ENCODE data around the gene PLCL2. TPM values are rescaled to one million over a fixed set of nuclear protein-coding genes. Genes with fewer than 3 reads are reported as not detected.

Gene PLCL2
- total and polyA plus RNA-seq, 2 donors (not counting 3 experiments of a cell fraction or from before 2014, with no cell fraction given): 2.3 to 10.7 TPM

GRCh38 chr3:16900779-16901440 lies 16.2 kb downstream of the PLCL2 start:
- Histone ChIP-seq H3K27me3 (ENCODE audit: control insufficient read depth in 2 of 2, insufficient read depth in 2 of 2, low read length in 2 of 2) (no peaks in the 10 kb centered on the region), H3K4me2 (ENCODE audit: insufficient read depth, low read length) (no peak overlapping the region), H3K36me3 (ENCODE audit: control insufficient read depth in 2 of 2, extremely low read depth in 1 of 2, insufficient read depth in 2 of 2, low read length in 2 of 2) (no peaks in the 10 kb centered on the region), H4K20me1 (replicated peaks; ENCODE audit: control insufficient read depth, extremely low read depth, insufficient read depth, low read length) (no peaks in the 10 kb centered on the region), H3K27ac (ENCODE audit: insufficient read depth, low read depth, low read length) (no peak overlapping the region), H3K4me3 (replicated peaks in 1 of 3; ENCODE audit: insufficient read depth in 1 of 3, low read depth in 1 of 3, low read length in 3 of 3) (no peak overlapping the region), H3K79me2 (ENCODE audit: control insufficient read depth, insufficient read depth, low read length) (peaks cover 5% of the 10 kb centered on the region), H3K4me1 (ENCODE audit: control insufficient read depth, extremely low read depth, insufficient read depth, low read length) (no peaks in the 10 kb centered on the region), H2AFZ (ENCODE audit: low read depth, low read length) (no peak overlapping the region), H3K9ac (replicated peaks; ENCODE audit: extremely low read depth, insufficient read depth, low read length) (no peak overlapping the region), H3K9me1 (replicated peaks; ENCODE audit: control insufficient read depth, extremely low read depth, insufficient read depth, low read length) (no peaks in the 10 kb centered on the region), H3K9me3 (replicated peaks; ENCODE audit: control insufficient read depth, insufficient read depth, low read length) (no peaks in the 10 kb centered on the region)
- CTCF ChIA-PET: interaction anchor here (0.9 kb wide), 1 partner anchor 17 kb away, joined by 3 read pairs; no protein-coding TSS in a partner anchor
- intact Hi-C loops (cut with micrococcal nuclease) (no loop called here), dilution Hi-C loops (cut with MboI; ENCODE audit: extremely low pct_ligation_motif_present, low sequenced_read_pairs) (no loop called here)
- POLR2A ChIA-PET: no interaction called here
- no peak for DNase-seq (ENCODE audit: low read depth, low spot score)
- no TSS peak for BruUV-seq (replicated peaks)
- TF ChIP-seq MYC (IDR thresholded peaks at IDR 0.05; ENCODE audit: low read depth, low read length) (no peak), JUN (IDR thresholded peaks at IDR 0.05; ENCODE audit: borderline replicate concordance, insufficient read depth, insufficient read length, low read depth) (no peak), POLR2A (IDR thresholded peaks at IDR 0.05; ENCODE audit: low read depth, low read length) (no peak), MAX (IDR thresholded peaks at IDR 0.05; ENCODE audit: insufficient read depth, insufficient read length) (no peak)
- FAIRE-seq: no peak

- no peaks in the 10 kb centered on the region for H3K9me3 ChIP-seq (replicated peaks; ENCODE audit: control insufficient read depth, insufficient read depth, low read length)
- H3K79me2 ChIP-seq (ENCODE audit: control insufficient read depth, insufficient read depth, low read length): peaks cover 6% of the 10 kb centered on the region
- no peak overlapping the region for H2AFZ ChIP-seq (ENCODE audit: low read depth, low read length)
- H3K4me1 ChIP-seq (ENCODE audit: control insufficient read depth, extremely low read depth, insufficient read depth, low read length): peaks cover 34% of the 10 kb centered on the region
- H3K36me3 ChIP-seq (ENCODE audit: control insufficient read depth in 2 of 2, extremely low read depth in 1 of 2, insufficient read depth in 2 of 2, low read length in 2 of 2): no peaks in the 10 kb centered on the region
- BruUV-seq (replicated peaks): no TSS peak
- no peak overlapping the region for H3K4me3 ChIP-seq (replicated peaks in 1 of 3; ENCODE audit: insufficient read depth in 1 of 3, low read depth in 1 of 3, low read length in 3 of 3)
- TF ChIP-seq POLR2A (IDR thresholded peaks at IDR 0.05; ENCODE audit: low read depth, low read length) (no peak), CTCF (IDR thresholded peaks at IDR 0.05; ENCODE audit: extremely low read depth in 1 of 2, insufficient read depth in 1 of 2, low read depth in 1 of 2, low read length in 2 of 2) (no peak), EZH2 (IDR thresholded peaks at IDR 0.05; ENCODE audit: borderline replicate concordance, low read depth, low read length, severe bottlenecking) (no peak), FOS (IDR thresholded peaks at IDR 0.05; ENCODE audit: borderline replicate concordance, insufficient read depth, low read length) (no peak), POLR2AphosphoS5 (IDR thresholded peaks at IDR 0.05; ENCODE audit: insufficient read depth, low read depth, low read length) (no peak), MYC (IDR thresholded peaks at IDR 0.05; ENCODE audit: low read depth, low read length) (no peak), GATA2 (IDR thresholded peaks at IDR 0.05; ENCODE audit: insufficient read depth, insufficient read length, low read depth, low read length) (no peak), JUN (IDR thresholded peaks at IDR 0.05; ENCODE audit: borderline replicate concordance, insufficient read depth, insufficient read length, low read depth) (no peak), MAX (IDR thresholded peaks at IDR 0.05; ENCODE audit: insufficient read depth, insufficient read length) (no peak)
- no peak for FAIRE-seq
- intact Hi-C loops (cut with micrococcal nuclease): no loop called here
- no peak overlapping the region for H3K27ac ChIP-seq (ENCODE audit: insufficient read depth, low read depth, low read length)
- no peak overlapping the region for H3K9ac ChIP-seq (replicated peaks; ENCODE audit: extremely low read depth, insufficient read depth, low read length)
- H3K4me2 ChIP-seq (ENCODE audit: insufficient read depth, low read length): no peak overlapping the region
- H3K9me1 ChIP-seq (replicated peaks; ENCODE audit: control insufficient read depth, extremely low read depth, insufficient read depth, low read length): no peaks in the 10 kb centered on the region
- CTCF ChIA-PET: interaction anchor here (0.6 to 0.7 kb wide), 2 partner anchors 11 to 76 kb away, joined by 3 read pairs; no protein-coding TSS in a partner anchor
- POLR2A ChIA-PET: no interaction called here
- no peaks in the 10 kb centered on the region for H4K20me1 ChIP-seq (replicated peaks; ENCODE audit: control insufficient read depth, extremely low read depth, insufficient read depth, low read length)
- no peaks in the 10 kb centered on the region for H3K27me3 ChIP-seq (ENCODE audit: control insufficient read depth in 2 of 2, insufficient read depth in 2 of 2, low read length in 2 of 2)
- DNase-seq (ENCODE audit: low read depth, low spot score): no peak
- dilution Hi-C loops (cut with MboI; ENCODE audit: extremely low pct_ligation_motif_present, low sequenced_read_pairs): no loop called here
Observed at GRCh38 chr3:16904423-16905417, 20.0 kb downstream of the PLCL2 start.
